GM04504 (cell line): ENCODE data around the gene BANP.
"Not testable (repeated sequence)": the region's sequence is repeated elsewhere in the genome, so short reads cannot be mapped to it uniquely, and the experiment has no call there.

ENCODE experiments used
- DNase-seq: peaks from one replicate; pipeline ENCODE4 v3.0.0-alpha.2; 2012; ENCODE audit warnings: low read depth

The BANP gene

GRCh38 chr16:87968541-87968940 lies 17.3 kb downstream of the BANP start:
- DNase-seq, result no peak

DNA sequence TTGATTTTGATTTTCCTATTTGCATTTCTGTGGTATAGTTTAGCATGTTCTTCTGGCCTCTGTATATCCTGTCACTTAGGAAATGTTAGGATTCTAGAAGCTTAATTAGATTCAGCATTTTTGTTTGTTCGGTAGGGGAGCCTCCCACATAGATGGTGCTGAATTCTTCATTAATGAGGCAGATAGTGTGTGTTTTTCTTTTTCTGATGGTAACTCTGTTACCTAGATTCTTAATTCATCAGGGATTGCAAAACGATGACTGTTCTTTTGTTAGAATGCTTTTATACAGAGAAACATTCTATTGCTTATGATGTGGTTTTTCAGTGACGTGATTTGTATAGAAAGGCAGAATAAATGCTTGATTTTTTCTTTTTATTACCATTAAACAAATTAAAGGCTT lies 19.0 kb downstream of the BANP start:
- no peak for DNase-seq

DNA sequence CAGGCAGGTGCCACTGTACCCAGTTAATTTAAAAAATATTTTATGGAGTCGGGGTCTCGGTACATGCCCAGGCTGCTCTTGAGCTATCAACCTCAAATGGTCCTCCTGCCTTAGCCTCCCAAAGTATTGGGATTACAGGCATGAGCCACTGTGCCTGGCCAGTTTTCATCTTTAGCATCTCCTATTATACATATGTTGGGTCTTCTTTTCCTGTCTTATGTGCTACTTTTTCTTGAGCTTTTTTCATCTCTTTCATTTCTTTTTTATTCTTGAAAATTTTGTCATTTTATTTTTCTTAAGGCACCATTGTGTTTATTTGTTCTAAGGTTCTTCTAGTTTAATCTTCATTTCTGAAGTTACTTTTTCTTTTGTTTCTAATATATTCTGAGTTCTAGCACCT lies 20.7 kb downstream of the BANP start:
- no peak for DNase-seq

GRCh38 chr16:87973717-87974116 lies 22.5 kb downstream of the BANP start:
- DNase-seq, result no peak

GRCh38 chr16:87974178-87974577 lies 22.9 kb downstream of the BANP start:
- no peak for DNase-seq

DNA sequence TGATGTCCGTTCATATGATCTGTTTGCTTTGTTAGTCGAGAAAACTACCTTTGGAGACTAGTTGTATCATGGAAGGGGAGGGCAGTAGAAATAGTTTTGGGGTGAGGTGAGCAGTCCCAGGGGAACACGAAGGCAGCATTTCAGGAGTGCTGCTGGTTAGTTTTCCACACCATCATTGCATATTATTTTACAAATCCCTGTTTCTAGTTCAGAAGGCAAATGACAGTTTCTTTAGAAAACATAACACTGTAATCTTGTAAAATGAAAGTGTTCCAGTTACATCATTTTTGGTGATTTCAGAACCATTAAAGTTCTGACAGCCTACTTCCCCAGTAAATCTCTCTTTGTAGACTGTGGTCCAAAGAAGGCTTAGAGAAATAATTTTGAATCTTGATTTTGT lies 25.4 kb downstream of the BANP start:
- no peak for DNase-seq

DNA sequence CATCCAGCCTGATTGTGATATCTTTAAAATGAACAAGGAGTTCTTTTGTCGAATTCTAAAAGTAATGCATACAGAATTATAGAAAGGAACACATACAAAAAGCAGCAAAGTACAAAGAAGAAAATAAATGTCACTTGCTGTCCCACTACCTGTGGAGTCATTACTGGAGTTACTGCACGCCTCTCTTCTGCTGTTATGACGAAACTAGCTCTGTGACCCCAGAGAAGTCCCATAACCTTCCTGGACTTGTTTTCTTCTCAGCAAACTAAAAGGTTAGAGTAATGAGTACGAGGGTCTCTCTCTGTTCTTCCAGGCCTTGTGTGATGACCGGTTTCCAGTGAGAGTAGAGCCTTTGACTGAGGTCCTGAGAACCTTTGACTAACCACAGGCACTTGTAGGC lies 26.9 kb downstream of the BANP start:
- no peak for DNase-seq

DNA sequence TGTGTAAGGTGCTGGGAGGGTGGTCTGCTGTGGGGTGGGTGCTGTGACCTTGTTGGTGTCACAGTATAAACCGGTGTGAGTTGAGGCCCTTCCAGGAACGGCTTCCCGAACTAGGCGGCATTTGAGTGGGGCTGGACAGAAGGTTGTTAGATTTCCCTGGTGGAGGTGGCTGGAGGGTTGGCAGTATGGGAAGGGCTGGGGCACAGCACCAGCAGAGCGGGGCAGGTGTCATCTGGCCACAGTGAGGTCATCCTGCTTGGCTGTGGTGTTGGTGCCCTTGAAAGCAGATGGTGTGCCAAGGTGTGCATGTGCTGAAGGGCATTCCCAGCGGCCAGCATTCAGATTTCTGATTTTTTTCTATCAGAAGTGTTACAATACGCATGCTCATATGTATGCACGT lies 28.1 kb downstream of the BANP start:
- no peak for DNase-seq

- DNase-seq, result not testable (repeated sequence)
These were observed 28.8 kb downstream of the BANP start for GRCh38 chr16:87979911-87980630.

DNA sequence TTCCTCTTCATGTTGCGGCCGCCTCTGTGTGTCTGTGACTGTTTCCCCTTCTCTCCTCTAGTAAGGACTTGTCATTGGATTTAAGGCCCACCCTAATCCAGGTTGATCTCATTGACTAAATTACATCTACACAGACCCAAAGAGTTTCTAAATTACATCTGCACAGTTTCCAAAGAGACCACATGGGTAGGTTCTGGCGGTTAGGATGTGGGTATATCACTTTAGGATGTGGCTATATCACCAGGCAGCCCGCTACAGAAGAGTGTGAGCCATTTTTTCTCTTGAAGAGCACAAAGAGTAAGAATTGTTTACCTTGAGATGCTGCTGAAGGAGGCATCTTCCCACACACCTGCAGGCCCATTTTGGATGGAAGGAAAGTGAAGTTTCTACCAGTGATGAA lies 30.1 kb downstream of the BANP start:
- DNase-seq, result not testable (repeated sequence)

DNA sequence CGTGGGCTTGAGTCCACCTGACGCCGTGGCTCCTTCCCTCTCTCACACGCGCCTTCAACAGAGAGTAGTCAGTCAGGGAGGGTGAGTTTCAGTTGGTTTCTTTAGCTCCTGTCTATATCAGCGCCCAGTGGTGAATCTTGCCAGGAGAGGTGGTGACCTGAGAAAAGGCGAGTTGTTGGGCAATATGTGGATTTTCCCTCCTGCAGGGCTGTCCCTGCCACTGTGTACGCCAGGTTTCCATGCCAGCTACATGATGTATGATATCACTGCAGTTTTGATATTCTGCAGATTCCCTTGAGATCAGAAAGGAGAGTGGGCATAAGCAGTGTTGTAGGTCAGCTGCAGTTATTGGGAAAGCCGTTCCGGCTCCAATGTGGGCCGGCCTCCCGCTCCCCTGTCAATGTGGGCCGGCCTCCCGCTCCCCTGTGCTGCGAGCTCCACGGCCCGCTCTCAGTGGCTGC lies 31.4 kb downstream of the BANP start:
- no peak for DNase-seq

GRCh38 chr16:87983072-87983736 lies 32.0 kb downstream of the BANP start:
- DNase-seq, result not testable (repeated sequence)

- not testable (repeated sequence) for DNase-seq
These were observed 32.5 kb downstream of the BANP start for GRCh38 chr16:87983737-87984097.

DNA sequence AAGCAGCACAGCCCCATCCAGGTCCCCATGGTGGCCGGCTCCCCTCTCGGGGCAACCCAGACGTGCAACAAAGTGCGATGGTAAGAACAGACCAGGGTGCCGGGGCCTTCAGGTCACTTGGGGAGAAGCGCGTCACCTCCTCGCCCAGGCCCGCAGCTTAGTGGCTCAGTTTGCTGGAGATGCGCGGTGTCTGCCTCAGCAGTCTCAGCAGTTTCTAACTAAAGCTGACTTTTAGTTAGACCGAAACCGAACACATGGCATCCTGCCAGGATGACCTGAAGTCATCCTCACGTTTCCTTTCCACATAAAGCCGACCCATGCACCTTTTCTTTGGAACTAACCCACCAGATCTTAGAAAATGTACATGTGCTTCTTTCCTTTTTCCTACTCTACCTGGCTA lies 32.9 kb downstream of the BANP start:
- DNase-seq, result not testable (repeated sequence)

DNA sequence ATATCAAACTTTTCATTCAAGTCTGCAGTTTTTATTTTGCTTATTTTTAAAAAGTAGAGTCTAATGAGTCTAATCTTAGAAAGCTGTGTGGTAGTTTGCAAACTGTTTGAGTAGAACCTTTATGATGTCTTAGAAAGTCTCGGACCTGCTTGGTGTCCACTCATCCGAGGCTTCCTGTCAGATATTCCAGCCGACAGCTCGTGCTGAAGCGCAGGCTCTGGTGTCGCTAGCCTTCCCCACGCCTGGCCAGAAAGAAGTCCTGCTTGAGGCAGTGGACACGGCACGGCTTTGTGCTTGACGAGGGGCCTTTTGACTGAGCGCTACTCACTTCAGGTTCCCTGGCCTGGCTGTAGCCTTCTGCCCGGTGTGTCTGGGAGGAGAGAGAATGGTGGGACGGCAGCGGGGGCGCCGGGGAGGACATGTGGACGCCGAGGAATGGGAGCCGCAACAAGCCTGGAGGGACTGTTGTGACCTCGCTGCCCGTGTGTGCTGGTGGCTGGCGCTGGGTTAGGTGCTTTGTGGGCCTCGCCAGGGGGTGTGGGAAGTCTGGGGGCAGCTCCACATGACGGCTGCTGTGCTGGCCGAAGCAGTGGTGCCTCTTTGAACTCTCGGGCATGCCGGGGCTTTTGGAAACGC lies 33.5 kb downstream of the BANP start:
- no peak for DNase-seq

- not testable (repeated sequence) for DNase-seq
These were observed 34.3 kb downstream of the BANP start for GRCh38 chr16:87985493-87985892.

DNA sequence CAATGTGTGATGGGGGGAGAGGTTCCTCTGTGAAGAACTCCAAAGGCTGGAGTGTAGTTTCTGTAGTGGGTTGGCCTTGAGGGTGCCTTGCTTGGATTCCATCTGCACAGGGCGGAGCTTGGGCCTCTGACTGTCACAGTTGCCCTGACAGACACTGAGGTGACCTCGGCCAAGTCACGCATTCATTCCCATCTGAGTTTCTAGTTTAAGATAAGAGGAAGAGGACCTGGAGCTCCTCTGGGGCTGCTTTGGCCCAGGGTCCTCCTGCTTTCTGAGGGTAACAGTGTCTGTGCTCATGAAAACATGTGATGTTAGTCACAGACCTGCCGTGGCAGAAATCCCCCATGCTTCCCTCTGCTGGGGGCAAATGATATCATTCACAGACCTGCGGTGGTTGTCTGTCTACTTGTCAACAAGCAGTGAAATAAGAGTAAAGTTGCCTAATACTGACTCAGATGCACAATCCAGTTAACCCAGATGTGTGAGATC lies 35.2 kb downstream of the BANP start:
- peak; percentile 52 for DNase-seq

GRCh38 chr16:87988596-87988995 lies 37.4 kb downstream of the BANP start:
- DNase-seq, result not testable (repeated sequence)

DNA sequence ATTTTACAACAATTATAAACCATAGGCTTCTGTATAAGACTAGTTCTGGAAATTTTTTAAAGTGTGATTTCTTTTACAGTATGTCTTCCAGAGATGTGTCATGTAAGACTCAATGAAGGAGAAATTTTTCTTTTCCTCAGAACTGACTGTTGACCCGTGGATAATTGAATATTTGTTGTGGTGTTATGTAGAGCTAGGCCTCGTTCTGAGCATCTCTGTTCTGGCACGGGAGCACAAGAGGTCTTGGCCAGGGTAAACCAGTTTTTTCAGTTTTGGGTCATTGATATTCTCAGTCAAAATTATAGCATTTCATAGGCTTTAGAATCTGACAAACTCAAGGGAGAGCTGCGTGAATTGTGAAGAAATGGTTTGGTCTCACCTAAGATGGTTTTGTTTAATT lies 39.0 kb downstream of the BANP start:
- DNase-seq, result not testable (repeated sequence)

GRCh38 chr16:87992142-87992541 lies 40.9 kb downstream of the BANP start:
- not testable (repeated sequence) for DNase-seq

DNA sequence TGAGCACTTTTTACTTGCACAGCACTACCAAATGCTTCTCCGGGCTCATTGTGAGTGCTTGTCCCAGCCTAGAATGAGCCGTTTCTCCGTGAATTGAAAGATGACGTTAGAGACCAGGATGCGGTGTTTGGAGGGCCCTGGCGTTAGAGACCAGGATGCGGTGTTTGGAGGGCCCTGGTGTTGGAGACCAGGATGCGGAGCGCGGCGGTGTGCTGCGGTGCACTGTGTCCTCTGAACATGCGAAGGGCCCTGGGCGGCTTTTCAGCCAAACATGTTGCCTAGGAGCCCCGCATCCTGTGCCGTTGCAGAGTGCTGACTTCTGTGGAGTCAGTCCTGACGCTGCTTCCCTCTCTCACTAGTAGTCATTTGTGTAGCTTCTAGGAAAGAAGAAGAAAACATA lies 42.7 kb downstream of the BANP start:
- DNase-seq, result no peak

- DNase-seq, result no peak
These were observed 44.4 kb downstream of the BANP start for GRCh38 chr16:87995644-87996043.
